ENCODE results near the gene PLEKHG7.
A peak's percentile ranks its signal among the peaks of the same experiment; 100 is the strongest.
"Not testable (repeated sequence)": the region's sequence is repeated elsewhere in the genome, so short reads cannot be mapped to it uniquely, and the experiment has no call there.

PLEKHG7 gene

DNA sequence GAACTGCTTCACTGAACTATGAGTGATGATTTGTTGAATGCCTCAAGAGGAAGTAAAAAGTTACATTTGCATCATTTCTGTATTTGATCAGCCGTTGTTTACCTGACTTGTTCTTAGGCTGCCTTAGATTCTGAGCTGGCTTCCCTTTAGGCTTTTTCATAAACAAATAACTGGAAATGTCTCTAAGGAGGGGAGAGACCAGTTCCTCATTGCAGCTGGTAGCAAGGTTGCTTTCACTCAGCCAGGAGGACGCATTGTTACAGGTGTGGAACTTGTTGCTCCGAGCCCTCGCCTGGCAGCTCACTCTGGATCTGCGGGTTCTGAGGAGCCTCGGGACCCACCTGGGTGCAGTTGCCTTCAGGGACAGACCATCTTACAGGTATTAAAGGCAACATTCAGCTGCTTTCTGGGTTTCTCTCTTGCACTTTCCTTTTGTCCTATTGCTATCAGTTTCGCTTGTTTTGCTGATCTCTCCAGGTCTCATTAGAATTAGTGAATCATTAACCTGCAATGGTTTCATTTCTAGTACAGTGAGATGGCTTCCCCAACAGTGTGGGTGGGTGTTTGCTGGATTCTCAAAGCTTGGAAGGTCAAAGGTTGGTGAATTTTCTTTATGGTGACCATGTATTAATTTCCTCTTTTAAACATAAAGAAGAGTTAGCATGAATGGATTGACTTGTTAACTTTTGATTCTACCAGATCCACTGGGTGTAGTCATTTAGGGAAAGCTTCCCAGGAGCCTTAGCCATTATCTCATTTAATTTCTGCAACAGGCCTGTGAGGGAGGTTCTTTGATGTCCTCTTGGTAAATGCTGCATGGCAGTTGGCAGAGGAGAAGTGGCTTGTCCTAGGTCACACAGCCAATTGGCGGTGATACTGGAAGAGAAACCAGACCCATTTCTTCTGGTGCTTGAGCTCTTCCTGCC, at the start of gene PLEKHG7:
Gene PLEKHG7 (plus strand): TSS at position 236 of the 926 bp plus-strand sequence. CDS start 3,643 bp downstream, outside the sequence.
- in situ Hi-C loops (cut with MboI; ENCODE audit: low sequenced_read_pairs, unreplicated experiment), result no loop called here
- TF ChIP-seq CTCF (IDR thresholded peaks at IDR 0.05; ENCODE audit: borderline replicate concordance, control extremely low read depth, extremely low read depth, insufficient read depth, missing control alignments), result no peak
- peak; percentile 77 for DNase-seq (ENCODE audit: low spot score)

DNA sequence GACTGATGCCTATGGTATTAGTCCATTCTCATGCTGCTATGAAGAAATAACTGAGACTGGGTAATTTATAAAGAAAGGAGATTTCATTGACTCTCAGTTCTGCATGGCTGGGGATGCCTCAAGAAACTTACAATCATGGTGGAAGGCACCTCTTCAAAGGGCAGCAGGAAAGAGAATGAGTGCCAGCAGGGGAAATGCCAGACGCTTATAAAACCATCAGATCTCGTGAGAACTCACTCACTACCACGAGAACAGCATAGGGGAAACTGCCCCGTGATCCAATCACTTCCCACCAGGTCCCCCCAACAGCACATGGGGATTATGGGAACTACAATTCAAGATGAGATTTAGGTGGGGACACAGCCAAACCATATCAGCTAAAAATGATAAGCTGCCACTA, 48.5 kb upstream of the PLEKHG7 start:
- DNase-seq (ENCODE audit: low spot score); in situ Hi-C loops (cut with MboI; ENCODE audit: low sequenced_read_pairs, unreplicated experiment): not testable (repeated sequence)

GRCh38 chr12:92654929-92655328, 47.9 kb upstream of the PLEKHG7 start:
- DNase-seq (ENCODE audit: low spot score), result no peak
- in situ Hi-C loops (cut with MboI; ENCODE audit: low sequenced_read_pairs, unreplicated experiment), result no loop called here
- TF ChIP-seq CTCF (IDR thresholded peaks at IDR 0.05; ENCODE audit: borderline replicate concordance, control extremely low read depth, extremely low read depth, insufficient read depth, missing control alignments), result no peak

DNA sequence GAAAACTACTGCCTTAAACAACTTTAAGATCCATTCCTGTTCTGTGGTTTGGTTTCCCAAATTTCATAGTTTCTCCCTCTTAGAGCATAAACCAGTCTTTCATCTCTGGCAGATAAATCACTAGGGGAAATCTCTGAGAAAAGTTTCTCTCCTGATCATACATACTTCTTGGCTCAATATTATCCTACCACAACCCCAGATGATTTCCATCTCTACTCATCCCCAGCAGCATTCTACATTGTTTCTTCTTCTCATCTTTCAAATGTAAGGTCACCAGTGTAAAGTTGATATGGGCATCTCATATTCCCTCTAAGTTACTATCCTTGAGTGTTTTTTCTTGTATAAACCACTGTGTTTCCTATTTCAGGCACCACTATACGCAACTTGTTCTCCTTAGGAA, 45.9 kb upstream of the PLEKHG7 start:
- no peak for DNase-seq (ENCODE audit: low spot score)
- in situ Hi-C loops (cut with MboI; ENCODE audit: low sequenced_read_pairs, unreplicated experiment), result no loop called here
- TF ChIP-seq CTCF (IDR thresholded peaks at IDR 0.05; ENCODE audit: borderline replicate concordance, control extremely low read depth, extremely low read depth, insufficient read depth, missing control alignments), result no peak

DNA sequence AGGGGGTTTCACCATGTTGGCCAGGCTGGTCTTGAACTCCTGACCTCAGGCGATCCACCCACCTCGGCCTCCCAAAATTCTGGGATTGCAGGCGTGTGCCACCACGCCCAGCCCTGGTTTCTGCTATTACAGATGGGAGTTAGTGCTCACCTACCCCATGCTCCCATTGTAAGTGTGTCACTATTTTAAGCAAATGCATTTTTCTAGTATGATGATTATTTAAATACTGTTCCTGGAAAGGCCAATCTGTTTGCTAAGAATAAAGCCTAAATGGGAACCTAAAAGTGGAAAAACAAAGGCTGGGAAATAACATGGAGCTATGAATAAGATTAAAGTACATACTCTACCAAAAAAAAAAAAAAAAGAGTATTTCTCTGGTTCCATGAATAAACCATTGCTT, 45.0 kb upstream of the PLEKHG7 start:
- in situ Hi-C loops (cut with MboI; ENCODE audit: low sequenced_read_pairs, unreplicated experiment), result no loop called here
- no peak for TF ChIP-seq CTCF (IDR thresholded peaks at IDR 0.05; ENCODE audit: borderline replicate concordance, control extremely low read depth, extremely low read depth, insufficient read depth, missing control alignments)
- no peak for DNase-seq (ENCODE audit: low spot score)

DNA sequence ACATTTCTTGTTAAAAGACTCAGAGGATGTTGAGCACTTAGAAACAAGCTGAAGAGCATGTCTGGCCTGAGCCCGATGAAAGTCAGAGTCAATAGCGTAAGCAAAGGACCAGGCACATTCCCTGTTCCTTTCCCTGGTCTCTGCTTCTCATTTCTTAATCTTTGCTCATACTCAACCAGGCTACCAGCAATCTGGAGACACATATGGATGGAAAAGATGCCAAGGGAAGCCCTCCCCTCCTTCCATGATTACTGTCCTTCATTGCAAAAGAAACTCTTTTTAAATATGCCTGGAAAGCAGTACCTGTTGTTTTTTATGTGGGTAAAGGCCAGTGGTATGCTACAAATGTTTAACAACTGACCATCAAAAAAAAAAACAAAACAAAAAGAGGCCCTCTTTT, 44.2 kb upstream of the PLEKHG7 start:
- in situ Hi-C loops (cut with MboI; ENCODE audit: low sequenced_read_pairs, unreplicated experiment), result no loop called here
- DNase-seq (ENCODE audit: low spot score), result no peak
- no peak for TF ChIP-seq CTCF (IDR thresholded peaks at IDR 0.05; ENCODE audit: borderline replicate concordance, control extremely low read depth, extremely low read depth, insufficient read depth, missing control alignments)

GRCh38 chr12:92661269-92661668, 41.5 kb upstream of the PLEKHG7 start:
- DNase-seq (ENCODE audit: low spot score), result no peak
- in situ Hi-C loops (cut with MboI; ENCODE audit: low sequenced_read_pairs, unreplicated experiment), result no loop called here
- TF ChIP-seq CTCF (IDR thresholded peaks at IDR 0.05; ENCODE audit: borderline replicate concordance, control extremely low read depth, extremely low read depth, insufficient read depth, missing control alignments), result no peak

Measured in GM13976 (cell line).